HL-60 (cell line): ENCODE data around the gene VPS18.

ENCODE experiments used
- DNase-seq, 2 experiments: peaks; one replicate each; pipeline ENCODE4 v3.0.0-alpha.2; 2010 to 2020; ENCODE audit warnings: low read depth in 1 of 2, low spot score in 1 of 2
- H3K27ac ChIP-seq: fragments of 250-450 bp; sonication (Bioruptor Pico); replicated peaks from 2 replicates; pipeline ENCODE4 v1.5.1; 2020; ENCODE audit warnings: mild to moderate bottlenecking, moderate library complexity
- H3K27me3 ChIP-seq: fragments of 250-450 bp; sonication (Bioruptor Pico); 2 replicates; pipeline ENCODE4 v1.5.1; 2021; ENCODE audit warnings: mild to moderate bottlenecking, moderate library complexity; ENCODE audit not compliant: insufficient read depth, poor library complexity, severe bottlenecking
- H3K4me3 ChIP-seq: replicated peaks from 2 replicates; pipeline ENCODE4 v1.5.1; 2011; ENCODE audit warnings: mild to moderate bottlenecking, control low read depth, low read length; ENCODE audit not compliant: insufficient read depth
- GABPA ChIP-seq: IDR thresholded peaks from 2 replicates; pipeline ENCODE4 v1.6.1; 2012; ENCODE audit warnings: low read depth
- POLR2AphosphoS5 ChIP-seq: IDR thresholded peaks from 2 replicates; pipeline ENCODE4 v1.6.1; 2012; ENCODE audit warnings: low read depth
- REST ChIP-seq: IDR thresholded peaks from 2 replicates; pipeline ENCODE4 v1.6.1; 2012; ENCODE audit warnings: low read depth; ENCODE audit not compliant: insufficient replicate concordance
- SPI1 ChIP-seq: IDR thresholded peaks from 2 replicates; pipeline ENCODE4 v1.6.1; 2012; ENCODE audit warnings: low read depth, mild to moderate bottlenecking, borderline replicate concordance
- TF ChIP-seq, protein P1 (sequence below): IDR thresholded peaks from one replicate; pipeline ENCODE4 v1.5.1; 2011; ENCODE audit warnings: low read length, control low read depth, inconsistent platforms; ENCODE audit not compliant: insufficient read depth

Gene VPS18

DNA sequence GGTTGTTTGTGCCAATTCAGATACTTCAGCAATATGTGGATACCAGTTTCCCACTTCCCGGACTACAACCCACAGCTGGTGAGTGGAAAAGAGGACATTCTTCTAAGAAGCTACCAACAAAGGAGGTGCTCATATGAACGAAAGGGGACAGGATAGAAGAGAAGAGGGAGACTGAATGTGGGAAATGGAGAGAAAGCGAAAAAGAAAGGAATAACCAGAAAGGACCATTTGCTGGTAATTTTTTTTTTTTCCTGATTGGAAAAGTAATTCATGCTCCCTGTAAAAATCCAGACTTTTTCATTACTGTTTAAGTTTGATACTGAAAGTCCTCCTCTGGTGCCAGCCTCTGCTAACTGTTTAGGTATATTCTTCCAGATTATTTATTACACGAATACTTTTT lies 57.5 kb downstream of the VPS18 start:
- DNase-seq: no peak
- Histone ChIP-seq H3K27ac (no peak overlapping the region; the same call in 1 of the 2 replicates), H3K27me3 (no peaks in the 10 kb centered on the region), H3K4me3 (no peak overlapping the region)
- TF ChIP-seq POLR2AphosphoS5 (no peak), SPI1 (no peak), GABPA (no peak), REST (no peak)
- TF ChIP-seq, protein P1, sequence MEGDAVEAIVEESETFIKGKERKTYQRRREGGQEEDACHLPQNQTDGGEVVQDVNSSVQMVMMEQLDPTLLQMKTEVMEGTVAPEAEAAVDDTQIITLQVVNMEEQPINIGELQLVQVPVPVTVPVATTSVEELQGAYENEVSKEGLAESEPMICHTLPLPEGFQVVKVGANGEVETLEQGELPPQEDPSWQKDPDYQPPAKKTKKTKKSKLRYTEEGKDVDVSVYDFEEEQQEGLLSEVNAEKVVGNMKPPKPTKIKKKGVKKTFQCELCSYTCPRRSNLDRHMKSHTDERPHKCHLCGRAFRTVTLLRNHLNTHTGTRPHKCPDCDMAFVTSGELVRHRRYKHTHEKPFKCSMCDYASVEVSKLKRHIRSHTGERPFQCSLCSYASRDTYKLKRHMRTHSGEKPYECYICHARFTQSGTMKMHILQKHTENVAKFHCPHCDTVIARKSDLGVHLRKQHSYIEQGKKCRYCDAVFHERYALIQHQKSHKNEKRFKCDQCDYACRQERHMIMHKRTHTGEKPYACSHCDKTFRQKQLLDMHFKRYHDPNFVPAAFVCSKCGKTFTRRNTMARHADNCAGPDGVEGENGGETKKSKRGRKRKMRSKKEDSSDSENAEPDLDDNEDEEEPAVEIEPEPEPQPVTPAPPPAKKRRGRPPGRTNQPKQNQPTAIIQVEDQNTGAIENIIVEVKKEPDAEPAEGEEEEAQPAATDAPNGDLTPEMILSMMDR: no peak

DNA sequence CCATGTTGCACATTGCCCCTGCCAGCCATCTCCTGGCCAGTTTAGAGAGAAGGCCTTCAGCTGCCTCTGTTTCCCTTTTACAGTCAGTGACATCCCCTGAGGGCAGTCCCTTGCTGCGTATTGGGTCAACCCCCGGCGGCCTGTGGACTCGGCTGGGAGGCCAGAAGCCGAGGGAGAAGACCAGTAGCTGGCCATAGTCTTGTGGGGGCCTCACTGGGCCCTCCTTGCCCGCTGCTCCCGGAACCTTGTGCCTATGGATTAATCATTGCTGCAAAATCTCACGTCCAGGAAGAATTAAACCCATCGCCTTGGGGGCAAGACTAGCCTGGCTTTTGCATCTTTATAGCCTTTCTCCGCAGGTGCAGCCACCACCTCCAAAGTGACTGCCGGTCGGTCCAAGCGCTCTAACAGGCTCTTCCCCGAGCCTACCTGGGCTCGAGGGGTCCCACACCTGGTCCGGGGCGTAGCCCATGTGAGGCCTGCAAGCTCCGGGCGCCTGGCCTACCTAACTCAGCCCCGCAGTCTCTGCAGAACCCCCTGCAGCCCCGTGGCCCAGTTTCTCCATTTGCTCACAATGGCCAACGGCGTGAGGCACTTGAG lies 58.2 kb downstream of the VPS18 start:
- Histone ChIP-seq H3K4me3 (peak overlapping the region; percentile 77), H3K27ac (peak overlapping the region; percentile 81), H3K27me3 (no peaks in the 10 kb centered on the region)
- no peak for DNase-seq
- no peak for TF ChIP-seq REST
- TF ChIP-seq GABPA: no peak
- TF ChIP-seq SPI1: no peak

- Histone ChIP-seq H3K4me3 (peak within 1 kb of the TSS; percentile 77), H3K27me3 (no peaks in the 10 kb centered on the region), H3K27ac (peak within 1 kb of the TSS; percentile 81)
- peak; percentile 97 to 98 for DNase-seq
- TF ChIP-seq GABPA (no peak), SPI1 (no peak), POLR2AphosphoS5 (peak; percentile 65), REST (no peak)
- TF ChIP-seq, protein P1: no peak
Measured at GRCh38 chr15:40952901-40953712, 58.9 kb downstream of the VPS18 start, which contains the start of gene CHAC1. Gene CHAC1 (plus strand): TSS chr15:40953471. CDS start chr15:40953584, 113 bp downstream.
